IPS DF 4.7 (cell line): Measurements from ENCODE around the gene KCP.
A peak's percentile ranks its signal among the peaks of the same experiment; 100 is the strongest.

ENCODE experiments used
- DNase-seq: peaks from one replicate; pipeline ENCODE4 v3.0.0-alpha.2; 2013; ENCODE audit warnings: low spot score; ENCODE audit errors: extremely low read depth

Gene KCP

DNA sequence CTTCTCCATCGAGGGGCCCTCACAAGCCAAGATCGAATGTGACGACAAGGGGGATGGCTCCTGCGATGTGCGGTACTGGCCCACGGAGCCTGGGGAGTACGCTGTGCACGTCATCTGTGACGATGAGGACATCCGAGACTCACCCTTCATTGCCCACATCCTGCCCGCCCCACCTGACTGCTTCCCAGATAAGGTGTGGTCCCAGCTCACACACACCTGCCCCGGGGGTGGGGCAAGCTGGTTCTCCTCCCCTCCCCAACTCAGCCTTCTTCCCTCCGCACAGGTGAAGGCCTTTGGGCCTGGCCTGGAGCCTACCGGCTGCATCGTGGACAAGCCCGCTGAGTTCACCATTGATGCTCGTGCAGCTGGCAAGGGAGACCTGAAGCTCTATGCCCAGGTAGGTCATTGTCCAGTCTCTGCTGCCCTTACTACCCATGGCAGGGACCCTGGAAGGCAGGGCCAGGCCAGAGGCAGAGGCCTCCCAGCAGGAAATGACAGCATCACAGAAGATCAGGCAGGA, 69.3 kb downstream of the KCP start:
- DNase-seq = no peak

DNA sequence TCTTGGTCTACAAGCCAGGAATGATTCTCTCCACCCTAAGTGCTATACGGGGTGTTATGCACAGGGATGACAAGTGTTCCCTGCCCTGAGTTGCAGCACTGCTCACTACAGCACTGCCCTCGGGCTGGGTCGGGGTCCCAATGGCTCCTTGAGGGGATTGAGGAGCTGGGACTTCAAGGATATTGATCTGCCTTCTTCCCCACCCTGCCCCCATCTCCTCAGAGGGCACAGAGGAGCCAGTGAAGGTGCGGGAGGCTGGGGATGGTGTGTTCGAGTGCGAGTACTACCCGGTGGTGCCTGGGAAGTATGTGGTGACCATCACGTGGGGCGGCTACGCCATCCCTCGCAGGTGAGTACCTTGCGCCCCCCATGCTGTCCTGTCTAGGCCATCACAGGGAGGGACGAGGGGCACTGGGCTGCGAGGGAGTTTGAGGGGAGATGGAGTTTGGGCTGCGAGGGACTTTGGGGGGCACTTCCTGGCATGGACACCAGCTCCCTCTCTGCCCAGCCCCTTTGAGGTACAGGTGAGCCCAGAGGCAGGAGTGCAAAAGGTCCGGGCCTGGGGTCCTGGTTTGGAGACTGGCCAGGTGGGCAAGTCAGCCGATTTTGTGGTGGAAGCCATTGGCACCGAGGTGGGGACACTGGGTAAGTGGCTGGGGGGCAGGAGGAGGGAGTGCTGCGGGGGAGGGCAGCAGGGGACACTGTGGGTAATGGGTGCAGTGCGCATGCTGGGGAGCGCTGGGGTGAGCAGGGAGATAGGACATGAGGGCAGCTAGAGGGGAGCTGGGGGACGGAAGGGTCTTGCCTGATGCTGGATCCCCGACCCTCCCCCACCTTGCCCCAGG, 70.0 kb downstream of the KCP start:
- no peak for DNase-seq

DNA sequence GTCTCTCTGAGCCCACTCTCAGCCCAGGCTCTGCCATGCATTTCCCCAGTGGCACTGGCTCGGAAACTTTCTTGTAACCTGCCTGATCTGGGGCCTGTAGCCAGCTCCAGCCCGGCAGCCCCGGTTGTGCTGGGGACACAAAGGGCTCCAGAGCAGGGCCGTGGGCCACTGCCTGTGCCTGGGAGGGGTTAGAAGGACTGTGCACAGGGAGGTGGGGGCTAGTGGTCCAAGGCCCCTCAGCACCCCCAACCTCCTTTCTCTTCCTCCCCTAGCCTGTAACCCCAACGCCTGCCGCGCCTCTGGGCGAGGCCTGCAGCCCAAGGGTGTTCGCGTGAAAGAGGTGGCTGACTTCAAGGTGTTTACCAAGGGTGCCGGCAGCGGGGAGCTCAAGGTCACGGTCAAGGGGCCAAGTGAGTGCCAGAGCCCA, 70.7 kb downstream of the KCP start:
- DNase-seq = no peak

DNA sequence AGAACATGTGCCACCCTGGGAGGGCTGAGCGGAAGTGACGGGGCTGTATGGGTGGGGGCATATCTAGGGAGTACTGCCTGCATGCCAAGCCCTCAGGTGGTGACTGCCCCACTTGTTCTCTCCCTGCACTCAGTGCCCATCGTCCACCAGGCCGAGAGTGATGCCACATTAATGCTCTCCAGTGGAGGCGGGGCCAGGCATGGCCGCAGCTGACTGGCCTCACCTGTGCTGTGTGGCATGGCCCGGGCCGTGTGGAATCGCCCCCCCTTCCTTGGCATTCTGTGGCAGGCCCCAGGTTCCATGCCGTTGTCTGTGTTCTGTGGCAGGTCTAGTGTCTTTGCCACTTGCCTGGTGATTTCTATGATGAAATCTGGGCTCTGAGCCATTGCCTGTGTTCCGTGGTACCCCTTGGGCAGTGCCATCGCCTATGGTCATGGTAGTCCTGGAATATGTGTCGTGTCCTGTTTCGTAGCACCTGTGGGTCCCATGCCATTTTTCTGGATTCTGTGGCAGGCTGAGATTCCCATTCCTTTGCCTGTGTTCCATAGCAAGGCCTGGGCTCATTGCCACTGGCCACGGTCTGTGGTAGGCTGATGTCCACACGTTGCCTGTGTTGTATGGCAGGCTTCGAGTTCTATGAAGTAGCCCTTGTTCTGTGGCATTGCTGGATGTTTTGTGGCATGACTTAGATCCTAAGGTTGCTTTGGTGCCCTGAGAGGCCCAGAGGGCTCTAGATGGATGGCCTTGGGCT, 71.4 kb downstream of the KCP start:
- DNase-seq = no peak

DNA sequence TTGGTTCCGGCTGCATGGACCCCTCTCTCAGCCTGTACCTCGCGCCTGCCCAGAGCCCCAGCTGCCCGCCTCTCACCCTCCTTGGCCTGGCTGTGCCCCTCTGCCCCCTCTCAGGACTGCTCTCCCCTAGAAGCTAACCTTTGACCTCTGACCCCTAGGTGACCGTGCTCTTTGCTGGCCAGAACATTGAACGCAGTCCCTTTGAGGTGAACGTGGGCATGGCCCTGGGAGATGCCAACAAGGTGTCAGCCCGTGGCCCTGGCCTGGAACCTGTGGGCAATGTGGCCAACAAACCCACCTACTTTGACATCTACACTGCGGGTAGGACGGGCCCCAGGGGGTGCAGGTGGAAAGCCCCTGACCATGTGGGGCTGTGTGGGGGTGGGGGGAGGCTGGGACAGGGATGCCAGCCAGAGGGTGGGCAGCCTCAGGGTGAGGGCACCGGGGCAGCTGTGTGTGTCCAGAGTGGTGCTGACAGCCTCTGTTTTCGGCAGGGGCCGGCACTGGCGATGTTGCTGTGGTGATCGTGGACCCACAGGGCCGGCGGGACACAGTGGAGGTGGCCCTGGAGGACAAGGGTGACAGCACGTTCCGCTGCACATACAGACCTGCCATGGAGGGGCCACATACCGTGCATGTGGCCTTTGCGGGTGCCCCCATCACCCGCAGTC, 72.3 kb downstream of the KCP start:
- DNase-seq = no peak

DNA sequence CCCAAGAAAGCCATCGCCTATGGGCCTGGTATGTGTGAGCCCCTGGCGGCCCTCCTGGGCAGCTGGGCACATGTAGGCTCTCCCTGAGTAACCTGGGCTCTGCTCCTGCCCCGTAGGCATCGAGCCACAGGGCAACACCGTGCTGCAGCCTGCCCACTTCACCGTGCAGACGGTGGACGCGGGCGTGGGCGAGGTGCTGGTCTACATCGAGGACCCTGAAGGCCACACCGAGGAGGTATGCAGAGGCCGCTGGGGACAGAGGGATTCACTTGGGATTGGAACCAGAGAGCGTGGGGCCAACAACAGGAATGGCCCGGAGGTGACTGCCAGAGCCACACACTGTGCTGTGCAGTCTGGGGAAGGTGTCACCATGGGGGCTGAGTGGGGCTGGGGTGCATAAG, 73.0 kb downstream of the KCP start:
- no peak for DNase-seq

DNA sequence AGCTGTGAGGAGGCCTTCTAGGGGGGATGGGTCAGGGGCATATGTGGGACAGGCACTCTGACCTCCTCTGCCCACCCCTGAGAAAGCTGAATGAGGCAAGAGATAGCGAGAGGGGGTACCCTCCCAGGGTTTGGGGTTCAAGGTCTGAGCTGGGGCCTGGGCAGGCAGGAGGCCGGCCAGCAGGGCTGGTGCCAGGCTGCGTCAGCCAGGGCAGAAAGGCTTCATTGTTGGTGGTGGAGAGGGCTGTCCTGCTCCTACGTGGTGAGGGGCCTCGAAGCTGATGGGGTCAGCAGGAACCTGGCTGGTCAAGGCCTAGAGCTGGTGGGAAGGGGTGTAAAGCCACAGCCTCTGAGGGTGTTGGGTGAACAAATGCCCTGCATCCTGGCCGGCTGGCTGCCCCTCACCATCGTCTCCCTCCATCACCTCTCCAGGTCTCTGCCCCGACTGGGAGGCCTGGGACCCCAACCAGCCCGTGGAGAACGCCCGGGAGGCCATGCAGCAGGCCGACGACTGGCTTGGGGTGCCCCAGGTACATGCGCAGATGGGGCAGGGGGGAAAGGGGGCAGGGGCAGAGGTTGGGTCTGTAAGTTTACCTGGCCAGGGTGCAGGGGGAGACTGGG, 73.7 kb downstream of the KCP start:
- no peak for DNase-seq

DNA sequence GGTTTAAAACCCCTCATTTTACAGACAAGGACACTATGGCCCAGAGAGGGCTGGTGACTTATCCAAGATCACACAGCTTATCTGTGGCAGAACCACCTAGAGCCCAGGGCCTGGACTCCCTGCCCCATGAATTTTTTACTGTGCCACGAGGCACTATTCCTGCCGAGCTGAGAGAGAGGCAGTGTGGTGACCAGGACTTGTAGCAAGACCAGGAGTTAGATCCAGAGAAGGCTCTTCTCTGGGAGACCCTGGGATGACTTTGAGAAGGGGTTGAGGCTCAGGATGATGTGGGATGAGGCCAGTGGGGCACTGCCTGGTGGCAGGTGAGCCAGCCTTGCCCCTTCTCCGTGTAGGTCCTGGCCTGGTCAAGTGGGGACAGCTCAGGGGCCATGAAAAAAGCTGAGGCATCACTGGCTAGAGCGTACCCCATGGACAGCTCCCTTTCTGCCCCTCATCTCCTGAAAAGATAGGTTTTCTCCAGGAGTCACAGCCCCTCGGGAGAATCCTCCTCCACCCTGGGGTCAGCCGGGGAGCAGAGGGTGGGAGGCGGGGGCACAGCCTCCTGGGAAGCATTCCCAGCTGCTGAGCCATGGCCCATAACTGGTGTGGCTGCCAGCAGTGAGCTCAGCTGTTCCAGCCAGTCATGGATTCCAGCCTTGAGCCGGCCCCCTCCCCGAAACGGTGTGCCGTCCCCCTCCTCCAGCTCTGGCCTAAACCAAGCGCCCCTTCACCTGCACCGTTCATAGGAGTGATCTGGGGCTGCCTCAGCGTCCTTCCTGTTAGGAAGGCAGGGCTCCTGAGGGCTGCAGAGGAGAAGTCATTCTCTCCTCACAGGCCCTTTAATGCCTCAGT, 74.5 kb downstream of the KCP start:
- DNase-seq = no peak

DNA sequence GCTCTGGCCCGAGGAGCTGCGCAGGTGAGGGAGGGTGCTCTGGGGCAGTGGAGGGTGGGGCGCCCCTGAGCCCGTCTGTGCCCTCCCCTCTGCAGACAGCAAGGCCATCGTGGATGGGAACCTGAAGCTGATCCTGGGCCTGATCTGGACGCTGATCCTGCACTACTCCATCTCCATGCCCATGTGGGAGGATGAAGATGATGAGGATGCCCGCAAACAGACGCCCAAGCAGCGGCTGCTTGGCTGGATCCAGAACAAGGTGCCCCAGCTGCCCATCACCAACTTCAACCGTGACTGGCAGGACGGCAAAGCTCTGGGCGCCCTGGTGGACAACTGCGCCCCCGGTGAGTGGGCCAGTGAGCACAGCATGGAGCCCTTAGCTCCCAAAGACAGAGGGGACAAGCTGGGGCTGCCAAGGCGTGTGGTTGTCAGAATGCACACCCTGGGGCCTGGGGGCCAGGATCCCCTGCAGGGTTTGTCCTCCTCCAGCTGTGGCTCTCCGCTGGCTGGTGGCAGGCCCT, 75.2 kb downstream of the KCP start:
- no peak for DNase-seq

DNA sequence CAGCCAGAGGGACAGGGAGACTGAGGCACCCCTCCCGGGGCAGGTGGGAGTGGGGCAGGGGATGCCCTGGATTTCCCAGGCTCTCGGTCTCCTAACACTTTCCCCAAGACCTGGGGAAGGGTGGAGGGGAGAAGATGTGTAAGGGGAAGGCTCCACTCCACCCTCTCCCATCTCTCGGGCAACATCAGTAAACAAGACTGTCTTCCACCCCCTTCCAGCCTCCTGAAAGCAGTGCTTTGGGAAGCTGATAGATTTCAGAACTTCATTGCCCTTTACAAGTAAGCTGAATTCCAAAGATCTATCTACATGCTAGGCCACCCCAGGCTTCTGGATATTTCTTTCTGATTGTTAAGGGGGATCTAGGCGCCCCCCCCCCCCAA, 76.6 kb downstream of the KCP start:
- no peak for DNase-seq

DNA sequence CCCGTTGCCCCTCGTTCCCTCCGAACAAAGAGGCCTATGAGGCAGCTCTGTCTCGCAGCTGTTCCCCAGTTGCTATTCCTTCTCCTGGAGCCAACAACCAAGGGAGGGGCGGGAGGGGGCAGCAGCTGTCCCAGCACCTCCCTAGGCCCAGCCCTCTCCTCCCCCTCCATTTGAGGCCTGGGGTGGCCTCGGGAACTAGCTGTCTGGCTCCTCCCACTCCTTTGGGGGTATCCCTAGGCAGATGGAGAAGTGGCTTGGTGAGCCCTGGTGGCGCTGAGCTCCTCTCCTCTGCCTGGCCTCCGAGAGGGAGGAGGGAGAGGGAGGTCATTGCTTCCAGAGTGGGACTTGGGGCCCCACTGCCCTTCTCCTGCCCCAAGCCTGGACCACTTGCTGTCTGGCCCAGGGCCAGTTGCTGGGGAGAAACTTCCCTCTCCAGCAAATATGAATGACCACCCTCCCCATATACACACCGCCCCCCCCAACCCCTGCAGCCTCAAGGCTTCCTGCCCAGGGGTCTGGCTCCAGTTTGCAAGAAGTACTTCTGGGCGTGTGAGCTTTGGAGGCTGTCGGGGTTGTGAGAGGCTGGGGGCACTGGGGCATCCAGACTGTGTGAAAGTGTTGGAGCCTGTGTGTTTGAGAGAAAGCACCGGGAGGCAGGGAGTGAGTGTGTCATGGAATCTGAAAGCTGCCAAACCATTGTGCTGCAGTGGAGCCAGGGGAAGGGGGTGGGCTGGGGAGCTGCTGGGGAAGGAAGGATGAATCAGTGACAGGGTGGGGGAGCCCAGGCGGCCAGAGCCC, 77.2 kb downstream of the KCP start:
- no peak for DNase-seq

DNA sequence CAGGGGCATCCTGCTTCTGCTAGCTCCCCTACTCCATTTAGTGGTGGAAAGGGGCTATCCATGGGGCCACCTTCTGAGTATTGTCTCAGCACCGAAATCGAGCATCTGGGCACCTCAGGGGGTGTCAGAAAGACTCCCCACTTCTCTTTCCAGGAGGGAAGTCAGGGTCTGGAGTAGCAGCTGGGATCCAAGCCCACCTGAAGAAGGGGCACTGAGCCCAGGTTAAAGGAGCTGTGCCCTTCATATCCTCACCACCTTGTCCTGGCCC, 77.7 kb downstream of the KCP start:
- no peak for DNase-seq

DNA sequence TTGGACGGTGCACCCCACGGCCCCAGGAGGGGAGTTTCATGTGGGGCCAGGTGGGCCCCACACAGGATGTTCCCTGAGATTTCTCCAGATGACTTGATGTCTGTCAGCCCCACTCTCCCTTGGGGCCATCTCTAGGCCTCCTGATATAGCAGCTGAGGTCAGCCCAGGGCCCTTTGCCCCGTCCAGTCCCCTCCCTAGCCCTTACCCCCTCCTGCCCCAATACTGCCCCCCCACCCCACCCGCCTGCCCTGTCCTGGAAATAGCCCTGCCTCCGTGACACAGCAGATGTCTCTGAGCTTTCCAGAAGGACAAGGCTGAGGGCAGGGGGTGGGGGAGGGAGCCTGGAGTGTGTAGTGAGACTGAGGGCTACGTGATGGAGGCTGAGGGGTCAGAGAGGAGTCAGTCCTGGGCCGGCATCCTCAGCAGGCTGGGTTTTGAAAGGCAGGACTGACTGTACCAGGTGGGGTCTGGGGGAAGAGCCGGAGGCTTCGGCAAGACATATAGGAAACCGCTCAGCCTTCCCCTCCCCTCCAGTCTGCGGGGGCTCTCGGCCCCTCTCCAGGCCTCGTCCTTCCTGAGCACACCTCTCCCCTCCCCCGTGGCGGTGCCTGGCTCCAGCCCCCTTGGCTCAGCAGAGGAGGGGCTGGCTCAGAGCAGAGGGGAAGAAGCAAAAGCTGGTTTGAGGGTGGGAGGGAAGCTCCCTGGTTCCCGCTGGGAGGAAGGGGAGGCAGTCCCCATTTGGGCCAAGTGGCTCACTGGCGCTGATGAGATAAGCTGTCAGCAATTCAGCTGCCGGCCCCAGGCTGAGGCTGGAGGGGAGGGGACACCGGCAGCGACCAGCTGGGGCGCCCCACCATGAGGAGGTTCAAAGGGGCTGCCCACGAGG, 78.3 kb downstream of the KCP start:
- peak; percentile 46 for DNase-seq

DNA sequence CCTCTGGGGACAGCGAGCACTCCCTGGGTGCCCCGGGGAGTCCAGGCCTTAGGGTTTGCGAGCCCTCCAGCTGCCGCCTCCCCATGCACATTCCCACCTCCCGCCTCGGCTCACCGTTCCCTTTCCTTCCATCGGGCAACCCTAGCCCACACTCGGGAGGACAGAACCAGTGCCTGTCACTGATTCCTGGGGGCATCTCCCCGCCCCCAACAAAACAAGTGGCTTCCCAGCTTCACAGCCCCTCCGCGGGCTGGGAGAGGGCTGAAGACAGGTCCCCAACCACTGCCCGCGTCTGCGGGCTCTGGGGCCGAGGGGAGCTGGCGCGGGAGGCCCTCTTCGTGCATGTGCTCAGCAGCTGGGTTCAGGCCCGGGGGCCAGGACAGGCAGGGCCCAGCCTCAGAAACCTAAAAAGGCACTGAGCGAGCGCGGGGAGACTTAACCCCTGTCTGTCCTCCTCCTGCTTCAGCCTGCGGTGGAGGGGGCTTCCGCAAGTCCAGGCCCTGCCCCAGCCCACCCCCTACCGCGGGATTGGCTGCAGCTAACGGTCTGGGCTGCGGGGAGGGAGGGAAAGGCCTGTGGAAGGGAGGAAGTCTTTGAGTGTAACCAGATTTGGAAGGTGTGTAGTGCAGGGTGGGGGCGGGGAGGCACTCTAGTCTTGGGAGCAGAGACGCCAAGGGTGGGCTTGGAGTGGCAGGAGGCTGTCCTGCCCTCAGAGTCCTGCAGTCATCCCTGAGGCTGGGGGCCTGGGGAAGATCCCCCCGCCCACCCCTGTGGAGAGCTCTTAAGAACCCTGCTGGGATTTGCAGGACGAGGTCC, 79.1 kb downstream of the KCP start:
- no peak for DNase-seq

DNA sequence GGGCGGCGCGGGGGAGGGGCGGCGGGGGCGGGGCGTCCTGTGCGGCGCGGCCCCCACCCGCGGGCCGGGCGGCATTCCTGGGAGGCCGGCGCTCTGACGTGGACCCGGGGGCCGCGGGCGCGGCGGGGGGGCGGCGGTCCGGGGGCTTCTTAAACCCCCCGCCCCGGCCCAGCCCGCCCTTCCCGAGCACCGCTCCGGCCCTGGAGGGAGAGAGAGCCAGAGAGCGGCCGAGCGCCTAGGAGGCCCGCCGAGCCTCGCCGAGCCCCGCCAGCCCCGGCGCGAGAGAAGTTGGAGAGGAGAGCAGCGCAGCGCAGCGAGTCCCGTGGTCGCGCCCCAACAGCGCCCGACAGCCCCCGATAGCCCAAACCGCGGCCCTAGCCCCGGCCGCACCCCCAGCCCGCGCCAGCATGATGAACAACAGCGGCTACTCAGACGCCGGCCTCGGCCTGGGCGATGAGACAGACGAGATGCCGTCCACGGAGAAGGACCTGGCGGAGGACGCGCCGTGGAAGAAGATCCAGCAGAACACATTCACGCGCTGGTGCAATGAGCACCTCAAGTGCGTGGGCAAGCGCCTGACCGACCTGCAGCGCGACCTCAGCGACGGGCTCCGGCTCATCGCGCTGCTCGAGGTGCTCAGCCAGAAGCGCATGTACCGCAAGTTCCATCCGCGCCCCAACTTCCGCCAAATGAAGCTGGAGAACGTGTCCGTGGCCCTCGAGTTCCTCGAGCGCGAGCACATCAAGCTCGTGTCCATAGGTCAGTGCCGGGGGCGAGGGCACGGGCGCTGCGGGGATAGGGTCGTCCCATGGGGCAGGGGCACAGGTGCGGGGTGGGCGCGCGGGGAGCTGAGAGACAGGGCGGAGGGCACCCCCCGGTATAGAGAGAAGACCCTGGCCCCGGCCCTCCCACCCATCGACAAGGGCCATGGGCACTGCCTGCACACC, 80.0 kb downstream of the KCP start, which contains the start of gene FLNC:
Gene FLNC (plus strand): TSS at position 176 of the 947 bp plus-strand sequence. CDS start 232 bp downstream, at position 408.
- DNase-seq = no peak

DNA sequence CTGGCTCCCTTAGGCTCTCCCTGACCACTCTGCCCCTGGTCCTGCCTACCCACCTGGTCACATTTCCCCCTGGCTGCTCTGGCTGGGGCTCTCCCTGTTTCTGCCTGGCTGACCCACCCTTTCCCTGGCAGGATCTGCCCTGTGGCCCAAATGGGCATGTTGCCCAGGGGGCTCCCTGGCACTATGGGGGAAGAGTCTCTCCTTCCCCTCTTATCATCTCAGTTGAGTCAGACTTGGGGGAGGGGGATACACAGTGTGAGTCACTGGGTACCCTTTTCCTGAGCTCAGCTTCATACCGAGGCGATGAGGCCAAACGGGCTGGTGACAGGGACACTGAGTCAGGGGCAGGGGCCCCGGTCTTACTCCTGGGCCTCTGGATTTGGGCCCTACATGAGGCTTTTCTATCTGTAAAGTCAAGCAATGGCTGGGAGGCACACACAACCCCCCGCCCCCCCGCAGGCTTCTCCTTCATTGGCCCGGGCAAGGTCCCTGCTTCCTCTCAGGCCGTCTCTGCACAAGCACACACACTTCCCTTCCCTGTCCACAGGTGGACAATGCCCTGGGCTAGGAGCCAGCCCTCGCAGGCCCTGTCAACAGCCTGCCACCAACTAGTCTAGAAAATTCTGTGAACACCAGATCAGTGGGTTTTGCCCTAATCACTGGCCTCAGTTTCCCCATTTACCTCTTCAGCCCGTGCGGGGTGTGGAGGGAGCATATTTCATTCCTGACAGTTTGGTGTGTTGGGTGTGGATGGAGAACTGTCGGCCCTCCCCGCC, 80.9 kb downstream of the KCP start:
- no peak for DNase-seq
